GM23338 (cell line): ENCODE data around the gene MME.

ENCODE experiments used
- CREB1 ChIP-seq: fragments of 250-450 bp; sonication (Bioruptor Pico); IDR thresholded peaks from 2 replicates; pipeline ENCODE4 v1.5.0; 2020; ENCODE audit warnings: low read depth, mild to moderate bottlenecking, moderate library complexity
- ETS1 ChIP-seq: IDR thresholded peaks from 2 replicates; pipeline ENCODE4 v1.6.1; 2016; ENCODE audit warnings: antibody characterized with exemption
- EZH2 ChIP-seq: fragments of 200-600 bp; sonication (generic); IDR thresholded peaks from one replicate; pipeline ENCODE4 v1.8.0; 2017; ENCODE audit warnings: antibody characterized with exemption, mild to moderate bottlenecking, low read depth; ENCODE audit not compliant: unreplicated experiment
- EZH2phosphoT487 ChIP-seq: fragments of 200-600 bp; sonication (generic); IDR thresholded peaks from one replicate; pipeline ENCODE4 v1.8.1; 2018; ENCODE audit warnings: antibody characterized with exemption; ENCODE audit not compliant: unreplicated experiment
- JUNB ChIP-seq: IDR thresholded peaks from one replicate; pipeline ENCODE4 v1.6.1; 2016; ENCODE audit warnings: antibody characterized with exemption; ENCODE audit not compliant: unreplicated experiment
- NANOG ChIP-seq: IDR thresholded peaks from 2 replicates; pipeline ENCODE4 v1.6.1; 2016; ENCODE audit warnings: antibody characterized with exemption, borderline replicate concordance
- POLR2AphosphoS5 ChIP-seq: IDR thresholded peaks from 2 replicates; pipeline ENCODE4 v1.6.1; 2016; ENCODE audit warnings: antibody characterized with exemption, low read depth
- REST ChIP-seq: IDR thresholded peaks from one replicate; pipeline ENCODE4 v1.6.1; 2018; ENCODE audit warnings: antibody characterized with exemption; ENCODE audit not compliant: unreplicated experiment
- ZNF331 ChIP-seq: fragments of 250-450 bp; sonication (Bioruptor Pico); IDR thresholded peaks from 2 replicates; pipeline ENCODE4 v1.5.0; 2020; ENCODE audit warnings: low read depth, mild to moderate bottlenecking, moderate library complexity
- TF ChIP-seq, protein P1 (sequence below), 2 experiments: fragments of 200-600 bp in 1 of 2; sonication (generic) in 1 of 2; conservative IDR thresholded peaks; 2 replicates each; pipeline versions ENCODE4 v1.5.1 to v1.6.1; 2016 to 2017; ENCODE audit warnings: antibody characterized with exemption in 2 of 2, low read depth in 2 of 2, mild to moderate bottlenecking in 2 of 2, moderate library complexity in 1 of 2

GRCh38 chr3:155038203-155038554, 41.9 kb upstream of the MME start:
- TF ChIP-seq, protein P1, sequence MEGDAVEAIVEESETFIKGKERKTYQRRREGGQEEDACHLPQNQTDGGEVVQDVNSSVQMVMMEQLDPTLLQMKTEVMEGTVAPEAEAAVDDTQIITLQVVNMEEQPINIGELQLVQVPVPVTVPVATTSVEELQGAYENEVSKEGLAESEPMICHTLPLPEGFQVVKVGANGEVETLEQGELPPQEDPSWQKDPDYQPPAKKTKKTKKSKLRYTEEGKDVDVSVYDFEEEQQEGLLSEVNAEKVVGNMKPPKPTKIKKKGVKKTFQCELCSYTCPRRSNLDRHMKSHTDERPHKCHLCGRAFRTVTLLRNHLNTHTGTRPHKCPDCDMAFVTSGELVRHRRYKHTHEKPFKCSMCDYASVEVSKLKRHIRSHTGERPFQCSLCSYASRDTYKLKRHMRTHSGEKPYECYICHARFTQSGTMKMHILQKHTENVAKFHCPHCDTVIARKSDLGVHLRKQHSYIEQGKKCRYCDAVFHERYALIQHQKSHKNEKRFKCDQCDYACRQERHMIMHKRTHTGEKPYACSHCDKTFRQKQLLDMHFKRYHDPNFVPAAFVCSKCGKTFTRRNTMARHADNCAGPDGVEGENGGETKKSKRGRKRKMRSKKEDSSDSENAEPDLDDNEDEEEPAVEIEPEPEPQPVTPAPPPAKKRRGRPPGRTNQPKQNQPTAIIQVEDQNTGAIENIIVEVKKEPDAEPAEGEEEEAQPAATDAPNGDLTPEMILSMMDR (conservative IDR thresholded peaks at IDR 0.05; ENCODE audit: low read depth in 2 of 2), result no peak
- TF ChIP-seq EZH2 (no peak), REST (no peak), POLR2AphosphoS5 (no peak), EZH2phosphoT487 (no peak), JUNB (no peak), CREB1 (CRISPR knock-in tag) (no peak), ETS1 (no peak), ZNF331 (CRISPR knock-in tag) (no peak), NANOG (no peak)
